Measurements from ENCODE around the gene TSPEAR.

TSPEAR gene

DNA sequence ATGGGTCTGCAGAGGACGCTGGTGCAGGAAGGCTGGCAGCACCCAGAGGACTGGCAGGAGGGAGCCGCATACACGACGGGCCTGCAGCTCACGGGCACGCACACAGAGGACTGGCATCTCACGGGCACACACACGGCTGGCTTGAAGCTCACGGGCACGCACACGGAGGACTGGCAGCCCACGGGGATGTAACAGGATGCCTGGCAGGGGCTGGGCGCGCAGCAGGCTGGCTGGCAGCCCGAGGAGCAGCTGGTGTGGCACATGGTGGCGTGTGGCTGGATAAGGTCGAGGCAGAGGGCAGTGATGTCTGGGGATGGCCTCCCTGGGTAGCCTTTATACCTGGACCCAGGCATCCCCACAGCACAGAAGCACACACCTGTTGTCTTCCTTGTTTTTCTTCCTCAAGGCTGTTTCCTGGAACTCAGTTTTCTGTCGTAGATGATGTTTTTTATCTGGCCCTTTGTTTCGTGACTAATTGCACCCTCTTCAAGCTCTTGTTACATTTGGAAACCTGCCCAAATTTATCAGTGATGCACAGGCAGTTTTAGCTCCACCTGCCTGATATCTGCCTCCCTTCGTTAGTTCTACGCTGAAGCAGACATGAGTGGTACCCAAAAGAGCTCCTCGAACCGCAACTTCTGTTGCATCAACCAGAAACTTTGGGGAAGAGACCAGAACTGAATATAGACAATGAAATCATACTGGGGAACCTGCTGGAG is 29.4 kb downstream of the TSPEAR start, which contains the start of gene KRTAP12-1:
TSS of gene KRTAP12-1 (minus strand) at position 303 of the 719 bp plus-strand sequence. CDS start at position 263, 40 bp downstream.
- TF ChIP-seq, protein P1, sequence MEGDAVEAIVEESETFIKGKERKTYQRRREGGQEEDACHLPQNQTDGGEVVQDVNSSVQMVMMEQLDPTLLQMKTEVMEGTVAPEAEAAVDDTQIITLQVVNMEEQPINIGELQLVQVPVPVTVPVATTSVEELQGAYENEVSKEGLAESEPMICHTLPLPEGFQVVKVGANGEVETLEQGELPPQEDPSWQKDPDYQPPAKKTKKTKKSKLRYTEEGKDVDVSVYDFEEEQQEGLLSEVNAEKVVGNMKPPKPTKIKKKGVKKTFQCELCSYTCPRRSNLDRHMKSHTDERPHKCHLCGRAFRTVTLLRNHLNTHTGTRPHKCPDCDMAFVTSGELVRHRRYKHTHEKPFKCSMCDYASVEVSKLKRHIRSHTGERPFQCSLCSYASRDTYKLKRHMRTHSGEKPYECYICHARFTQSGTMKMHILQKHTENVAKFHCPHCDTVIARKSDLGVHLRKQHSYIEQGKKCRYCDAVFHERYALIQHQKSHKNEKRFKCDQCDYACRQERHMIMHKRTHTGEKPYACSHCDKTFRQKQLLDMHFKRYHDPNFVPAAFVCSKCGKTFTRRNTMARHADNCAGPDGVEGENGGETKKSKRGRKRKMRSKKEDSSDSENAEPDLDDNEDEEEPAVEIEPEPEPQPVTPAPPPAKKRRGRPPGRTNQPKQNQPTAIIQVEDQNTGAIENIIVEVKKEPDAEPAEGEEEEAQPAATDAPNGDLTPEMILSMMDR (IDR thresholded peaks at IDR 0.05; ENCODE audit: control insufficient read depth, insufficient read depth, low read depth, low read length, missing control alignments) = no peak
- no peak within 1 kb of the TSS for H3K4me3 ChIP-seq (ENCODE audit: control insufficient read depth, low read depth, low read length)
- no peak for DNase-seq (ENCODE audit: low read depth)

GRCh38 chr21:44681152-44681551 is 30.2 kb downstream of the TSPEAR start:
- TF ChIP-seq, protein P1 (IDR thresholded peaks at IDR 0.05; ENCODE audit: control insufficient read depth, insufficient read depth, low read depth, low read length, missing control alignments) = no peak
- H3K4me3 ChIP-seq (ENCODE audit: control insufficient read depth, low read depth, low read length) = no peak overlapping the region
- DNase-seq (ENCODE audit: low read depth) = no peak

- no peak overlapping the region for H3K4me3 ChIP-seq (ENCODE audit: control insufficient read depth, low read depth, low read length)
- TF ChIP-seq, protein P1 (IDR thresholded peaks at IDR 0.05; ENCODE audit: control insufficient read depth, insufficient read depth, low read depth, low read length, missing control alignments) = no peak
- DNase-seq (ENCODE audit: low read depth) = no peak
These were observed 33.5 kb downstream of the TSPEAR start for GRCh38 chr21:44677881-44678280.

DNA sequence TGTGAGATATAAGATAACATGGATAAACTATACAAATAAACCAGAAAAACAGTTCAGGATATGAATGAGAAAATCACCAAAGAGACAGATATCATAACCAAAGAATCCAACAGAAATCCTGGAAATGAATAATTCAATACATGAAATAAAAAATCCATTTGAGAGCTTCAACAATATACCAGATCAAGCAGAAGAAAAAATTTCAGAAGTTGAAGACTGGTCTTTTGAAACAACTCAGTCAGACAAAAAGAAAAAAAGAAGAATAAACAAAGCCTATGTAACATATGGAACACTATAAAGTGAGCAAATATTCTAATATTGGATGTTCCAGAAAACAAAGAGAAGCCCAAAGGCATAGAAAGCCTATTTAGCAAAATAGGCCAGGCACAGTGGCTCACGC is 39.5 kb downstream of the TSPEAR start:
- no peak for DNase-seq (ENCODE audit: low read depth)
- TF ChIP-seq, protein P1 (IDR thresholded peaks at IDR 0.05; ENCODE audit: control insufficient read depth, insufficient read depth, low read depth, low read length, missing control alignments) = no peak
- H3K4me3 ChIP-seq (ENCODE audit: control insufficient read depth, low read depth, low read length) = no peak overlapping the region

DNA sequence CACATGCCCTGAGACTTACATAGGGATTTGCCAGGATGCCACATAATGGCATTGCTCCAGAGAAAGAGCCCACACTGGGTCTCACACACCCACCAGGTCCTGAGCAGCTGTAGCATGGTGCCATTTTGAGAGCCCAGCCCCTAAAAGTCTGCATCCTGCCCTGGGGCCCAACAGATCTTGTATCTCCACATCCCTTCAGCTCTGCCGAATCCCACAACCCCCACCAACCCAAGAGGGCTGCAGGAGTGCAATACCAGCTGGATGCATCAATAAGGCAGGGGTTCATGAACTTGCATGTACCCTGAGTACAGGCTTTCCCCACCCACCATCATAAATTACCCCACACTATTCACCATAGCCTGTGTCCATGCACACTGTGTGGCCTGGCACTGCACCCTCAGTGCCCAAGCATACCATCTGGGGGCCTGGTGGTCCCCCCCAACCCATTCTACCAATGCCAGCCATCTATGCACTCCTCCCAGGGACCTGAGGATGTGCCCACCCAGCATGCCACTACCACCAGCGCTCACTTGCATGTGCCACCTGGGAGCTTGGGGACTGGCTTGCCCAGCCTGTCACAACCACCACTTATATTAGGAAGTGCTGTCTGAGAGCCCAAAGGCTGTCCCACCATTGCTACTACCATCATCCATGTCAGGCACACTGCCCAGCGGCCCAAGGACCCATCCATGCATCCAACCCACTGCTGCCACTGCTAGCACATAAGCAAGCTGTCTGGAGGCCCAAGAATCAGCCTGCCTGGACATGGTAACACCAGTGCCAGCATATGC is 40.5 kb downstream of the TSPEAR start:
- H3K4me3 ChIP-seq (ENCODE audit: control insufficient read depth, low read depth, low read length) = no peak overlapping the region
- no peak for DNase-seq (ENCODE audit: low read depth)
- TF ChIP-seq, protein P1 (IDR thresholded peaks at IDR 0.05; ENCODE audit: control insufficient read depth, insufficient read depth, low read depth, low read length, missing control alignments) = no peak

DNA sequence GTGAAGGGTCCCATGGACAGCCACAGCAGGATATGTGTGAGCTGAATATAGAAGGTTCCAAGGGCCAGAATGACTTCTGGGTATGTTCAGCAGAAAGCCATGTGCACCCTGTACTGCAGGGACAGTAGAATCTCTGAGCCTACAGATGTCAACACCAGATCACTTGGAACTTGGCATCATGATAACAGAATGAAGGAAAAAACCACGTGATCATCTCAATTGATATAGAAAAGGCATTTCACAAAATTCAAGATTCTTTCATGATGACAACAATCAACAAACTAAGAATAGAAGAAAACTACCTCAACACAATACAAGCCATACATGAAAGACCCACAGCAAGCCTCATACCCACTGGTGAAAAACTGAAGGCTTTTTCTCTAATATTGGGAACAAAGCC is 43.8 kb downstream of the TSPEAR start:
- TF ChIP-seq, protein P1 (IDR thresholded peaks at IDR 0.05; ENCODE audit: control insufficient read depth, insufficient read depth, low read depth, low read length, missing control alignments) = no peak
- DNase-seq (ENCODE audit: low read depth) = no peak
- no peak overlapping the region for H3K4me3 ChIP-seq (ENCODE audit: control insufficient read depth, low read depth, low read length)
